HL-60 (cell line): ENCODE measurements around the gene PSMB7.

Source experiments
- DNase-seq, 2 experiments: peaks; one replicate each; pipeline ENCODE4 v3.0.0-alpha.2; 2010 to 2020; ENCODE audit warnings: low read depth in 1 of 2, low spot score in 1 of 2
- H3K27ac ChIP-seq: fragments of 250-450 bp; sonication (Bioruptor Pico); replicated peaks from 2 replicates; pipeline ENCODE4 v1.5.1; 2020; ENCODE audit warnings: mild to moderate bottlenecking, moderate library complexity
- H3K27me3 ChIP-seq: fragments of 250-450 bp; sonication (Bioruptor Pico); 2 replicates; pipeline ENCODE4 v1.5.1; 2021; ENCODE audit warnings: mild to moderate bottlenecking, moderate library complexity; ENCODE audit not compliant: insufficient read depth, poor library complexity, severe bottlenecking
- H3K4me3 ChIP-seq: replicated peaks from 2 replicates; pipeline ENCODE4 v1.5.1; 2011; ENCODE audit warnings: mild to moderate bottlenecking, control low read depth, low read length; ENCODE audit not compliant: insufficient read depth
- CTCF ChIP-seq: IDR thresholded peaks from one replicate; pipeline ENCODE4 v1.5.1; 2011; ENCODE audit warnings: low read length, control low read depth, inconsistent platforms; ENCODE audit not compliant: insufficient read depth
- GABPA ChIP-seq: IDR thresholded peaks from 2 replicates; pipeline ENCODE4 v1.6.1; 2012; ENCODE audit warnings: low read depth
- POLR2AphosphoS5 ChIP-seq: IDR thresholded peaks from 2 replicates; pipeline ENCODE4 v1.6.1; 2012; ENCODE audit warnings: low read depth
- REST ChIP-seq: IDR thresholded peaks from 2 replicates; pipeline ENCODE4 v1.6.1; 2012; ENCODE audit warnings: low read depth; ENCODE audit not compliant: insufficient replicate concordance
- SPI1 ChIP-seq: IDR thresholded peaks from 2 replicates; pipeline ENCODE4 v1.6.1; 2012; ENCODE audit warnings: low read depth, mild to moderate bottlenecking, borderline replicate concordance

The PSMB7 gene

GRCh38 chr9:124415852-124416484, 726 bp upstream of the PSMB7 start:
- peak overlapping the region; percentile 55 for H3K27ac ChIP-seq
- H3K27me3 ChIP-seq, result no peaks in the 10 kb centered on the region
- peak overlapping the region; percentile 25 for H3K4me3 ChIP-seq
- TF ChIP-seq SPI1 (no peak), CTCF (no peak), POLR2AphosphoS5 (no peak), REST (no peak), GABPA (no peak)
- DNase-seq, result no peak

GRCh38 chr9:124414612-124415011, 630 bp downstream of the PSMB7 start:
- Histone ChIP-seq H3K27ac (peak overlapping the region; percentile 70), H3K4me3 (peak overlapping the region; percentile 87), H3K27me3 (no peaks in the 10 kb centered on the region)
- no peak for DNase-seq
- TF ChIP-seq POLR2AphosphoS5 (no peak), SPI1 (no peak)

GRCh38 chr9:124412228-124412575, 3.0 kb downstream of the PSMB7 start:
- H3K27ac ChIP-seq, result no peak overlapping the region
- no peak for DNase-seq
- no peak for TF ChIP-seq GABPA
- TF ChIP-seq CTCF, result no peak

GRCh38 chr9:124411514-124412227, 3.6 kb downstream of the PSMB7 start:
- no peak overlapping the region for H3K27ac ChIP-seq
- TF ChIP-seq GABPA, result no peak
- H3K4me3 ChIP-seq, result no peak overlapping the region
- H3K27me3 ChIP-seq, result no peaks in the 10 kb centered on the region
- DNase-seq, result no peak

More at GRCh38 chr9:124412228-124412575, 3.0 kb downstream of the PSMB7 start:
- no peaks in the 10 kb centered on the region for H3K27me3 ChIP-seq
- H3K4me3 ChIP-seq, result no peak overlapping the region

GRCh38 chr9:124410321-124410913, 4.8 kb downstream of the PSMB7 start:
- TF ChIP-seq CTCF, result no peak
- no peak for TF ChIP-seq POLR2AphosphoS5
- no peak for TF ChIP-seq REST
- TF ChIP-seq SPI1, result no peak
- TF ChIP-seq GABPA, result no peak
- Histone ChIP-seq H3K27ac (no peak overlapping the region), H3K4me3 (no peak overlapping the region), H3K27me3 (no peaks in the 10 kb centered on the region)
- DNase-seq, result no peak
